HepG2 (cell line): ENCODE results near the gene COL25A1. TPM values are rescaled to one million over a fixed set of nuclear protein-coding genes. Genes with fewer than 3 reads are reported as not detected.

ENCODE experiments used
- ATAC-seq: fragments of 200-7000 bp; cut with Tn5 transposase; 3 replicates; pipeline ENCODE4 v1.9.1; 2020; ENCODE audit warnings: mild to moderate bottlenecking, moderate library complexity
- BruUV-seq: library from RNA; stranded (reverse); fragments of 400-500 nt; replicated peaks from 2 replicates; lab custom pipeline; 2021; lab: Mats Ljungman, UMichigan
- CTCF ChIA-PET: fragments of 300-600 bp; formaldehyde crosslinking; extraction: SDS; loops from one replicate; lab custom pipeline; 2021; ENCODE audit warnings: low total read pairs, inconsistent platforms, low intra/inter-chr PET ratio; lab: Yijun Ruan, JAX
- POLR2A ChIA-PET: fragments of 350-600 bp; sonication (Branson Sonifier 250); formaldehyde crosslinking; loops from one replicate; lab custom pipeline; 2020; ENCODE audit warnings: antibody characterized with exemption, inconsistent platforms; lab: Yijun Ruan, JAX
- DNase-seq: peaks from one replicate; pipeline ENCODE4 v3.0.0-alpha.2; 2015; ENCODE audit warnings: low spot score
- FAIRE-seq: peaks from 3 replicates; lab custom pipeline; 2011; peaks lifted over from hg19 to GRCh38; lab: Jason Lieb, UNC
- H2AFZ ChIP-seq: one replicate; pipeline ENCODE4 v1.6.1; 2011; ENCODE audit warnings: low read length, inconsistent platforms
- H3K27ac ChIP-seq: fragments of 300-600 bp; 3 replicates; pipeline ENCODE4 v1.8.0; 2011; ENCODE audit warnings: mixed run types, mild to moderate bottlenecking, mixed read lengths, low read length, inconsistent platforms; ENCODE audit not compliant: insufficient read depth; ENCODE audit errors: extremely low read length
- H3K27me3 ChIP-seq, 2 experiments: fragments of 200-600 bp in 1 of 2; 2 replicates in 1 of 2; 3 replicates in 1 of 2; pipeline versions ENCODE4 v1.6.0 to v1.8.0; 2011; ENCODE audit warnings: low read length in 2 of 2, mild to moderate bottlenecking in 2 of 2, moderate library complexity in 2 of 2, inconsistent platforms in 1 of 2; ENCODE audit not compliant: insufficient read depth in 2 of 2, control insufficient read depth in 1 of 2
- H3K36me3 ChIP-seq, 2 experiments: fragments of 200-600 bp in 1 of 2; replicated peaks in 1 of 2; 2 replicates in 1 of 2; 3 replicates in 1 of 2; pipeline versions ENCODE4 v1.5.1 to v1.8.0; 2011; ENCODE audit warnings: low read length in 2 of 2, inconsistent platforms in 1 of 2; ENCODE audit not compliant: insufficient read depth in 2 of 2, control insufficient read depth in 1 of 2
- H3K4me1 ChIP-seq: 2 replicates; pipeline ENCODE4 v1.5.1; 2012; ENCODE audit warnings: low read length, inconsistent platforms; ENCODE audit not compliant: insufficient read depth
- H3K4me2 ChIP-seq: 2 replicates; pipeline ENCODE4 v1.6.0; 2011; ENCODE audit warnings: low read depth, low read length, inconsistent platforms
- H3K4me3 ChIP-seq, 3 experiments: fragments of 200-600 bp in 1 of 3; sonication (generic), shearing (Covaris generic) in 1 of 3; replicated peaks in 1 of 3; 2 replicates each; pipeline ENCODE4 v1.5.1; 2011 to 2016; ENCODE audit warnings: low read length in 3 of 3, inconsistent platforms in 2 of 3, low read depth in 2 of 3, mild to moderate bottlenecking in 2 of 3, control low read depth in 1 of 3, mixed read lengths in 1 of 3; ENCODE audit not compliant: insufficient read depth in 1 of 3
- H3K79me2 ChIP-seq: one replicate; pipeline ENCODE4 v1.6.1; 2011; ENCODE audit warnings: low read length, inconsistent platforms; ENCODE audit not compliant: insufficient read depth
- H3K9ac ChIP-seq: 2 replicates; pipeline ENCODE4 v1.6.0; 2011; ENCODE audit warnings: mild to moderate bottlenecking, low read depth, low read length, inconsistent platforms; ENCODE audit not compliant: insufficient read depth
- H3K9me3 ChIP-seq: 2 replicates; pipeline ENCODE4 v1.5.1; 2012; ENCODE audit warnings: mild to moderate bottlenecking, low read length
- H4K20me1 ChIP-seq: 2 replicates; pipeline ENCODE4 v1.6.0; 2011; ENCODE audit warnings: inconsistent platforms, mild to moderate bottlenecking, low read length, moderate library complexity; ENCODE audit not compliant: insufficient read depth
- CHCHD3 ChIP-seq: sonication (generic); formaldehyde crosslinking; IDR thresholded peaks from 2 replicates; pipeline ENCODE4 v1.8.0; 2022; ENCODE audit warnings: mild to moderate bottlenecking, missing genetic modification reagents, moderate library complexity
- KDM4B ChIP-seq: sonication (generic); formaldehyde crosslinking; IDR thresholded peaks from 2 replicates; pipeline ENCODE4 v1.4.0; 2020; ENCODE audit warnings: missing genetic modification reagents
- MED13 ChIP-seq: sonication (generic); formaldehyde crosslinking; IDR thresholded peaks from 2 replicates; pipeline ENCODE4 v1.5.0; 2020; ENCODE audit warnings: missing genetic modification reagents
- MYNN ChIP-seq: sonication (generic); formaldehyde crosslinking; IDR thresholded peaks from 2 replicates; pipeline ENCODE4 v1.4.0; 2020; ENCODE audit warnings: mild to moderate bottlenecking, low read depth, missing genetic modification reagents
- NFKB2 ChIP-seq: sonication (generic); formaldehyde crosslinking; IDR thresholded peaks from 2 replicates; pipeline ENCODE4 v1.4.0; 2020; ENCODE audit warnings: missing genetic modification reagents, borderline replicate concordance
- TAF15 ChIP-seq: fragments of 200-400 bp; formaldehyde crosslinking; IDR thresholded peaks from one replicate; pipeline ENCODE4 v1.6.1; 2018; ENCODE audit warnings: mild to moderate bottlenecking, low read depth, low read length; ENCODE audit not compliant: poor library complexity, severe bottlenecking
- ZNF564 ChIP-seq: sonication (generic); formaldehyde crosslinking; IDR thresholded peaks from 2 replicates; pipeline ENCODE4 v1.8.1; 2023; ENCODE audit warnings: mild to moderate bottlenecking, missing genetic modification reagents
- ZNF607 ChIP-seq: sonication (generic); formaldehyde crosslinking; IDR thresholded peaks from 2 replicates; pipeline ENCODE4 v1.5.1; 2020; ENCODE audit warnings: missing genetic modification reagents, mild to moderate bottlenecking, borderline replicate concordance
- ZNF780A ChIP-seq: sonication (generic); formaldehyde crosslinking; IDR thresholded peaks from 2 replicates; pipeline ENCODE4 v1.8.0; 2022; ENCODE audit warnings: mild to moderate bottlenecking, missing genetic modification reagents, moderate library complexity
- WGBS: methylation state at CpG from one replicate; pipeline ENCODE4 v1.1.6; 2017; ENCODE audit warnings: low lambda C conversion rate; 5-methylcytosine and 5-hydroxymethylcytosine counted together
- in situ Hi-C: cut with HindIII; loops from 2 replicates; pipeline ENCODE4 v1.10.0; 2017; ENCODE audit warnings: low pct_unique_long_range_greater_than_20kb; ENCODE audit not compliant: extremely low pct_ligation_motif_present
- intact Hi-C: fragments of 100-400 bp; cut with micrococcal nuclease; formaldehyde crosslinking; loops from one replicate; pipeline ENCODE4 v1.10.0; 2022; ENCODE audit not compliant: unreplicated experiment
- polyA plus RNA-seq, 8 experiments: library from polyadenylated mRNA; depleted of rRNA in 3 of 8; stranded (reverse) in 7 of 8; unstranded in 1 of 8; fragments of >200 nt; fragmentation: Illumina TruSeq in 4 of 8; extraction: Trizol in 4 of 8; gene quantifications; 2 replicates each; pipeline versions ENCODE4 v1.2.1 to v1.2.3, GENCODE V29; 2011 to 2016; ENCODE audit warnings: low read depth in 4 of 8, missing spikeins in 1 of 8, mixed read lengths in 1 of 8; ENCODE audit not compliant: insufficient read depth in 1 of 8
- total RNA-seq, 5 experiments: library from RNA; depleted of rRNA; stranded (reverse); fragments of >200 nt; fragmentation: Illumina TruSeq; extraction: Trizol; gene quantifications; 2 replicates each; pipeline ENCODE4 v1.2.3, GENCODE V29; 2016; ENCODE audit warnings: low read depth in 1 of 5
- TF ChIP-seq, protein P1 (sequence below): sonication (generic); formaldehyde crosslinking; IDR thresholded peaks from 2 replicates; pipeline ENCODE4 v1.5.0; 2020; ENCODE audit warnings: mild to moderate bottlenecking, low read depth, missing genetic modification reagents, borderline replicate concordance

Gene COL25A1
- total and polyA plus RNA-seq, 2 of the 13 experiments (the other 11 are each of a cell fraction or from before 2014, with no cell fraction given), result not detected

DNA sequence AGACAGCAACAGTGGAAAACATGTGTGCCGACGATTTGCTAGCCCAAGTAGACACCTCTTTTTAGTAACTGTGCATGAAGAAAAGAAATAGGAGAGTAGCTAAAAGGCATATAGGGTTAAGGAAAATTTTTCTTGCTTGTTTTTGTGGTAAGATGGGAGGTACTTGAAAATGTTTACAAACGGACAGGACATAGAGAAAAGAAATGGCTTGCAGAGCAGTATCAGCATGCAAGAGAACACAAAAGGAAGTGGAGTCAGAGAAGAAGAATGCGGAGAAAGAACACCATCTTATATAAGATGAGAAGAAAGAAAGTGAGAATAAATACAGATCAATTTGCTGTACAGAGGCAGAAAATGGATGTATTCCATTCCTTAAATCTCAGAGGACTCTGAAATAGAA is 275.9 kb downstream of the COL25A1 start:
- no peak overlapping the region for H3K27ac ChIP-seq
- no peaks in the 10 kb centered on the region for H4K20me1 ChIP-seq
- no peaks in the 10 kb centered on the region for H3K79me2 ChIP-seq
- H3K36me3 ChIP-seq, result no peaks in the 10 kb centered on the region
- no peak overlapping the region for H2AFZ ChIP-seq
- H3K4me1 ChIP-seq, result no peaks in the 10 kb centered on the region
- H3K4me3 ChIP-seq, result no peak overlapping the region
- ChIA-PET CTCF (no interaction called here), POLR2A (no interaction called here)
- DNase-seq (no peak), FAIRE-seq (no peak), ATAC-seq (no peak)
- in situ Hi-C loops, result no loop called here
- 31% methylated on average over 4 of the region's 4 CpGs for WGBS
- intact Hi-C loops, result no loop called here
- no peak overlapping the region for H3K4me2 ChIP-seq
- H3K9me3 ChIP-seq, result no peaks in the 10 kb centered on the region
- H3K27me3 ChIP-seq, result no peaks in the 10 kb centered on the region
- no peak for TF ChIP-seq MYNN
- no peak for TF ChIP-seq CHCHD3 (CRISPR knock-in tag)
- TF ChIP-seq TAF15, result no peak
- TF ChIP-seq MED13 (CRISPR knock-in tag), result no peak
- TF ChIP-seq NFKB2 (CRISPR knock-in tag), result no peak
- TF ChIP-seq ZNF607, result no peak
- no peak for TF ChIP-seq ZNF780A (CRISPR knock-in tag)
- TF ChIP-seq, protein P1, sequence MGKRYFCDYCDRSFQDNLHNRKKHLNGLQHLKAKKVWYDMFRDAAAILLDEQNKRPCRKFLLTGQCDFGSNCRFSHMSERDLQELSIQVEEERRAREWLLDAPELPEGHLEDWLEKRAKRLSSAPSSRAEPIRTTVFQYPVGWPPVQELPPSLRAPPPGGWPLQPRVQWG (CRISPR knock-in tag), result no peak
- no TSS peak for BruUV-seq
- no peak overlapping the region for H3K9ac ChIP-seq

DNA sequence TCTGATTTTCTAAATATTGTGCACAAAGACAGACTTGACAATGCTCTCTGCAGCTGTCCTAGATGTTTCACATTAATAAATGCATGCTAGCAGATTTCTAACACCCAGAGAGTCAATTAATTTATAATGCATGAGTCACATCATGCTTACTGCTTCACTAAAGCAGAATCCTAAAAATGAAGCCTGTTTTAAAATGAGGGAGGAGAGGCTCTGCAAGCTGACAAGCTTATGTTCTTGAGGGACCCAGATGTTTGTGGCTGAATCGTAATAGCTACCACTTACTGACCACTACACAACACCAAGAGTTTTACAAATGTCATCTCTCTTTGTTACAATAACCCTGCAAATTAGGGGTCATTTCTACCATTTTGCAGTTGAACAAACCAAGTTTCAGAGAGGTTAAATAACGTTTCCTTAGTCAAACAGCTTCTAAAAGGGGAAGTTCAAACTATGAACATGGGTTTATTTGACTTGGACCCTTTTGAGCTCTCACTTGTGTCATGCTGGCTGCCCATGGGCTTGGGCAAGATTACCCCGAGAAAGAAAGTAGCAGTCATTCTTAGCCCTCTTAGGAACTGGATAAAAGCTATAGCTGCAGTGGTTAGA is 276.9 kb downstream of the COL25A1 start:
- no peak for DNase-seq
- no peak for FAIRE-seq

More for the DNA sequence above, 276.9 kb downstream of the COL25A1 start:
- H2AFZ ChIP-seq, result no peak overlapping the region
- H3K9me3 ChIP-seq, result no peaks in the 10 kb centered on the region
- intact Hi-C loops, result no loop called here
- 0% methylated on average over 3 of the region's 3 CpGs for WGBS
- H3K36me3 ChIP-seq, result no peaks in the 10 kb centered on the region
- in situ Hi-C loops, result no loop called here
- H4K20me1 ChIP-seq, result no peaks in the 10 kb centered on the region
- H3K27ac ChIP-seq, result no peak overlapping the region
- no peaks in the 10 kb centered on the region for H3K79me2 ChIP-seq
- TF ChIP-seq KDM4B (CRISPR knock-in tag), result no peak
- no peak for TF ChIP-seq ZNF564 (CRISPR knock-in tag)
- H3K27me3 ChIP-seq, result no peaks in the 10 kb centered on the region
- CTCF ChIA-PET, result no interaction called here
- no peaks in the 10 kb centered on the region for H3K4me1 ChIP-seq
- no peak overlapping the region for H3K9ac ChIP-seq
- BruUV-seq, result no TSS peak
- POLR2A ChIA-PET, result no interaction called here
- no peak overlapping the region for H3K4me2 ChIP-seq
- H3K4me3 ChIP-seq, result no peak overlapping the region
- no peak for ATAC-seq
